Activated naive CD4-positive, alpha-beta T cell treated with anti-CD3 and anti-CD28 coated beads for 36 hours (primary cell): ENCODE results near the gene SLC19A1. TPM values are rescaled to one million over a fixed set of nuclear protein-coding genes. Genes with fewer than 3 reads are reported as not detected.

Experiments used
- CTCF ChIA-PET: fragments of 350-600 bp; sonication (Branson Sonifier 250); formaldehyde crosslinking; loops from one replicate; lab custom pipeline; 2021; ENCODE audit warnings: antibody characterized with exemption; lab: Charles Lee
- DNase-seq: peaks from one replicate; pipeline ENCODE4 v3.0.0-alpha.2; 2020
- H3K27ac Mint-ChIP-seq: one replicate; pipeline ENCODE4 v1.8.0; 2021; ENCODE audit warnings: mild to moderate bottlenecking, mixed read lengths
- H3K27me3 Mint-ChIP-seq: one replicate; pipeline ENCODE4 v1.8.0; 2021; ENCODE audit warnings: low read depth, mixed read lengths
- H3K36me3 Mint-ChIP-seq: one replicate; pipeline ENCODE4 v1.8.0; 2021; ENCODE audit warnings: low read depth, mixed read lengths
- H3K4me1 Mint-ChIP-seq: one replicate; pipeline ENCODE4 v1.8.0; 2021; ENCODE audit warnings: low read depth, mixed read lengths
- H3K4me3 Mint-ChIP-seq: one replicate; pipeline ENCODE4 v1.8.0; 2021; ENCODE audit warnings: mild to moderate bottlenecking, moderate library complexity, mixed read lengths
- H3K9me3 Mint-ChIP-seq: one replicate; pipeline ENCODE4 v1.8.0; 2021; ENCODE audit warnings: mixed read lengths
- intact Hi-C: fragments of 100-400 bp; cut with micrococcal nuclease; formaldehyde crosslinking; loops from one replicate; pipeline ENCODE4 v1.15.1; 2023
- total RNA-seq, 2 experiments: library from RNA; stranded (reverse); gene quantifications; one replicate each; pipeline ENCODE4 v1.2.3, GENCODE V29; 2021

The SLC19A1 gene
- total RNA-seq, 2 experiments from 2014 or later: 32.2 to 33.0 TPM

GRCh38 chr21:45522381-45522780 is 19.9 kb downstream of the SLC19A1 start:
- DNase-seq: no peak
- Mint-ChIP-seq H3K27ac (no peak overlapping the region), H3K4me1 (peaks cover 12% of the 10 kb centered on the region), H3K36me3 (peaks cover 68% of the 10 kb centered on the region), H3K9me3 (peaks cover 51% of the 10 kb centered on the region), H3K27me3 (no peaks in the 10 kb centered on the region), H3K4me3 (no peak overlapping the region)
- CTCF ChIA-PET: no interaction called here
- intact Hi-C loops: no loop called here

GRCh38 chr21:45521241-45521640 is 21.0 kb downstream of the SLC19A1 start:
- intact Hi-C loops: no loop called here
- Mint-ChIP-seq H3K27ac (no peak overlapping the region), H3K4me1 (peaks cover 16% of the 10 kb centered on the region), H3K36me3 (peaks cover 65% of the 10 kb centered on the region), H3K27me3 (no peaks in the 10 kb centered on the region), H3K4me3 (no peak overlapping the region), H3K9me3 (peaks cover 51% of the 10 kb centered on the region)
- DNase-seq: no peak
- CTCF ChIA-PET: no interaction called here

GRCh38 chr21:45519182-45519581 is 23.1 kb downstream of the SLC19A1 start:
- peaks cover 66% of the 10 kb centered on the region for H3K36me3 Mint-ChIP-seq
- peaks cover 16% of the 10 kb centered on the region for H3K4me1 Mint-ChIP-seq
- intact Hi-C loops: no loop called here
- no peaks in the 10 kb centered on the region for H3K27me3 Mint-ChIP-seq
- no peak overlapping the region for H3K27ac Mint-ChIP-seq
- no peak overlapping the region for H3K4me3 Mint-ChIP-seq
- DNase-seq: no peak
- CTCF ChIA-PET: no interaction called here
- peaks cover 51% of the 10 kb centered on the region for H3K9me3 Mint-ChIP-seq

GRCh38 chr21:45518742-45519141 is 23.5 kb downstream of the SLC19A1 start:
- Mint-ChIP-seq H3K9me3 (peaks cover 51% of the 10 kb centered on the region), H3K27me3 (no peaks in the 10 kb centered on the region), H3K36me3 (peaks cover 66% of the 10 kb centered on the region), H3K27ac (peak overlapping the region; percentile 91), H3K4me1 (peaks cover 16% of the 10 kb centered on the region), H3K4me3 (no peak overlapping the region)
- no peak for DNase-seq
- CTCF ChIA-PET: interaction anchor here (1.0 kb wide), 1 partner anchor 78 kb away, joined by 4 read pairs; no protein-coding TSS in a partner anchor
- intact Hi-C loops: no loop called here

GRCh38 chr21:45517249-45518065 is 24.8 kb downstream of the SLC19A1 start:
- peak; percentile 42 for DNase-seq
- intact Hi-C loops: no loop called here
- CTCF ChIA-PET: interaction anchor here (1.0 kb wide), 1 partner anchor 79 kb away, joined by 4 read pairs; no protein-coding TSS in a partner anchor
- H3K4me3 Mint-ChIP-seq: no peak overlapping the region
- H3K27me3 Mint-ChIP-seq: no peaks in the 10 kb centered on the region
- H3K9me3 Mint-ChIP-seq: peaks cover 46% of the 10 kb centered on the region
- peak overlapping the region; percentile 91 for H3K27ac Mint-ChIP-seq
- peaks cover 16% of the 10 kb centered on the region for H3K4me1 Mint-ChIP-seq
- peaks cover 57% of the 10 kb centered on the region for H3K36me3 Mint-ChIP-seq

- Mint-ChIP-seq H3K36me3 (peaks cover 49% of the 10 kb centered on the region), H3K4me3 (no peak overlapping the region), H3K27ac (no peak overlapping the region), H3K27me3 (no peaks in the 10 kb centered on the region), H3K4me1 (peaks cover 16% of the 10 kb centered on the region), H3K9me3 (peaks cover 39% of the 10 kb centered on the region)
- CTCF ChIA-PET: no interaction called here
- intact Hi-C loops: no loop called here
- no peak for DNase-seq
These were observed 25.5 kb downstream of the SLC19A1 start for GRCh38 chr21:45516671-45517151.

GRCh38 chr21:45516071-45516670 is 26.1 kb downstream of the SLC19A1 start:
- intact Hi-C loops: no loop called here
- no peak for DNase-seq
- Mint-ChIP-seq H3K27me3 (no peaks in the 10 kb centered on the region), H3K36me3 (peaks cover 44% of the 10 kb centered on the region), H3K9me3 (peaks cover 34% of the 10 kb centered on the region), H3K4me3 (no peak overlapping the region), H3K4me1 (peaks cover 16% of the 10 kb centered on the region), H3K27ac (no peak overlapping the region)
- CTCF ChIA-PET: no interaction called here

GRCh38 chr21:45515241-45516061 is 26.8 kb downstream of the SLC19A1 start:
- CTCF ChIA-PET: interaction anchor here (0.7 kb wide), 1 partner anchor 10 kb away, joined by 5 read pairs; no protein-coding TSS in a partner anchor
- intact Hi-C loops: no loop called here

GRCh38 chr21:45514311-45515021 is 27.8 kb downstream of the SLC19A1 start:
- H3K27me3 Mint-ChIP-seq: no peaks in the 10 kb centered on the region
- H3K27ac Mint-ChIP-seq: no peak overlapping the region
- no peak overlapping the region for H3K4me3 Mint-ChIP-seq
- H3K9me3 Mint-ChIP-seq: peaks cover 17% of the 10 kb centered on the region
- intact Hi-C loops: no loop called here
- CTCF ChIA-PET: no interaction called here
- H3K4me1 Mint-ChIP-seq: peaks cover 16% of the 10 kb centered on the region
- H3K36me3 Mint-ChIP-seq: peaks cover 27% of the 10 kb centered on the region
- no peak for DNase-seq

More at GRCh38 chr21:45515241-45516061, 26.8 kb downstream of the SLC19A1 start:
- DNase-seq: no peak
- Mint-ChIP-seq H3K9me3 (peaks cover 27% of the 10 kb centered on the region), H3K4me1 (peaks cover 16% of the 10 kb centered on the region), H3K36me3 (peaks cover 36% of the 10 kb centered on the region), H3K27ac (no peak overlapping the region), H3K27me3 (no peaks in the 10 kb centered on the region), H3K4me3 (no peak overlapping the region)

GRCh38 chr21:45513741-45514310 is 28.4 kb downstream of the SLC19A1 start:
- intact Hi-C loops: no loop called here
- CTCF ChIA-PET: no interaction called here
- peak overlapping the region; percentile 11 for H3K27ac Mint-ChIP-seq

GRCh38 chr21:45513003-45513717 is 29.1 kb downstream of the SLC19A1 start:
- Mint-ChIP-seq H3K27me3 (no peaks in the 10 kb centered on the region), H3K9me3 (peaks cover 5% of the 10 kb centered on the region), H3K36me3 (peaks cover 16% of the 10 kb centered on the region), H3K27ac (no peak overlapping the region), H3K4me3 (no peak overlapping the region), H3K4me1 (peaks cover 11% of the 10 kb centered on the region)
- no peak for DNase-seq
- intact Hi-C loops: no loop called here
- CTCF ChIA-PET: no interaction called here

More at GRCh38 chr21:45513741-45514310, 28.4 kb downstream of the SLC19A1 start:
- DNase-seq: no peak
- Mint-ChIP-seq H3K4me3 (no peak overlapping the region), H3K36me3 (peaks cover 21% of the 10 kb centered on the region), H3K27me3 (no peaks in the 10 kb centered on the region), H3K9me3 (peaks cover 11% of the 10 kb centered on the region), H3K4me1 (peaks cover 16% of the 10 kb centered on the region)
